Neural progenitor cell (in vitro differentiated cells): ENCODE results near the gene PPP2R2C.

ENCODE experiments used
- CTCF ChIP-seq: fragments of 200-600 bp; sonication (generic); IDR thresholded peaks from 2 replicates; pipeline ENCODE4 v1.5.1; 2017; ENCODE audit warnings: antibody characterized with exemption, mild to moderate bottlenecking
- EZH2 ChIP-seq: fragments of 200-600 bp; sonication (generic); IDR thresholded peaks from 2 replicates; pipeline ENCODE4 v1.6.1; 2017; ENCODE audit warnings: antibody characterized with exemption, mild to moderate bottlenecking, moderate library complexity
- EZH2phosphoT487 ChIP-seq: fragments of 200-600 bp; sonication (generic); IDR thresholded peaks from 2 replicates; pipeline ENCODE4 v1.6.1; 2017; ENCODE audit warnings: antibody characterized with exemption

GRCh38 chr4:6446538-6447451, 25.6 kb downstream of the PPP2R2C start:
- TF ChIP-seq CTCF (no peak), EZH2phosphoT487 (no peak), EZH2 (no peak)
